T-helper 22 cell (primary cell): ENCODE results near the gene HEXIM2.

Experiments used
- DNase-seq: peaks from one replicate; pipeline ENCODE4 v3.0.0-alpha.2; 2020; ENCODE audit warnings: low read depth

Gene HEXIM2

DNA sequence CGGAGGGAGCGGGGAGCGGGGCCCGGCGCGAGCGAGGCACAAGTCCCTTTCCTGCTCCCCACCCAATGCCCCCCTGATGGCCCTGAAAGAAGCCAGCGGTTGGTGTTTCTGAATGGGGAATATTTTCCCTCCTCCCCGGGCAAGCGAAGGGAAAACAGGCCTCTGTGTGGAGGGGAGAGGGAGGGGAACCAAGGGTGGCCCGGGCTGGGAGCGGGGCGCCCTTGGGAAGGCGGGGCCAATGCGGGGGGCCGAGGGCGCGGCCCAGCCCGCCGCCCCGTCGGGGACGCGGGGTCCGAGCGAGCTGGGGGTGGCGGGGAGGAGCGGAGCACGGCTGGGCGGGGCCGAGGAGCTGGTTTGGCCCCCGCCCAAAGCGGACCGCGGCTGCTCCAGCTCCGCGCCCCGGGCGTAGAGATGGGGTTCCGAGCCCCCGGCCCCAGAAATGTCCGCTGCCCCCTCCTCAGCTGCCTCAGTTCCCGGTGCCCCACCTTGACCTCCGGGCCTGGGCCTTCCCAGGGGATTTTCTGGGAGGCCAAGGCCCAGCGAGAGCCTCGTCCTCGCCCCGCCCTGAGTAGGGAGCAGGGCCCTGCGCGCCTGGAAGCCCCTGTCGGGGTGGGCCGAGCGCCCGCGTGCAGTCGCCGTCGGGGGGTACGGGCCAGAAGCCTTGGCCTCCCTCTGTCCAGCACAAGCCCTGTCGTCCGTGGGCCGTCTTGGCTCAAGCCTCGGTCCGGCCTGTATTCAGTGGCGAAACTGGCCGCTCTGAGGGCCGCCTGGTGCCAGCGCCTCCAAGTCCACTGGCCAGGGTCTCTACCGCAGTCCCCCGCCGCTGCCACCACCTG is 17.3 kb upstream of the HEXIM2 start:
- no peak for DNase-seq

DNA sequence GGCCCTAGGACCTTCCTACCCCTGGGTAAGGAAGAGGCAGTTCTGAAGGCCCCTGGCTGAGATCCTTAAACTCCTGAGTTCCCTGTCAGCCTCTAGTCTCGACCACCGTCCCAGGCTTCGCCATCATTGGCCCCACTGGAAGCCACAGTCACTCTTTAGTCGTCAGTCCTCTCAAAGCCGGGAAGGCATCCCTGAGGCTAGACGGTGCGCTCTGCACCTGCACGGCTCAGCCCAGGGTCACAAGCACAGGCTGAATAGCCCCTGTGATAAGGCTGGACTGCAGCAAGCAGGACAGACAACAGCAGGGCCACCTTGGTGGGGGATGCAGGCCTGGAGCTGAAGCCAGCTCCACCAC is 16.7 kb upstream of the HEXIM2 start:
- DNase-seq = no peak

DNA sequence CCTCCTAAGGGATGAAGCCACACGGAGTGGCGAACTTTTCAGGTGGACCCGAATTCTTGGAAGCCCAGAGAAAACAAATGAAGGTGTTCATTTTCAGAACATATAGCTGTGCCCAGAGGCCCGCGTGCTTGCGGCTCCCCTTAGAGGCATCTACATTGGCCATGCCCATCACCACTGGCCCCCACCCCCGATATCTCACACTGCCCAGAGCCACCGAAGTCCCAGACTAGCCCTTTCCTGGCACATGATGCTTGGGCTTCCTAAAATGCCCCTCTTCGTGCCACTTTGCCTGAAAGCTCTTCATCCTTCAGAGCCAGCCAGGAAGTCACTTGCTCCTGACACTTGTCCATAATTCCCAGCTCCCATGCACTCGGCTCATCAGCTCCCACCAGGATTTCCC is 15.5 kb upstream of the HEXIM2 start:
- DNase-seq = no peak

DNA sequence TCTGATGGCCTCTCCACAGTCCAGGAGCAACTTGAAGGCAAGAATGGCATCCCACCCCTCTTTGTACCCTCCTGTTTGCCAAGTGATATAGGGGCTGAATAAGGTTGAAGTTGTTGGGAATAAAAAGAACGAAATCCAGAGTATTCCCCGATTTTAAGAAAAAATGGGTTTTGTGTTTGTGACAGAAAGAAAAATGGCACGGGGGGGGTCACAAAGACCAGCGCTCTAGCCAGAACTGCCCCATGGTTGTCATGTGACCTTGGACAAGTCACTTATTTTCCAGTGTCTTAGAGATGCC is 15.1 kb upstream of the HEXIM2 start:
- DNase-seq = no peak

DNA sequence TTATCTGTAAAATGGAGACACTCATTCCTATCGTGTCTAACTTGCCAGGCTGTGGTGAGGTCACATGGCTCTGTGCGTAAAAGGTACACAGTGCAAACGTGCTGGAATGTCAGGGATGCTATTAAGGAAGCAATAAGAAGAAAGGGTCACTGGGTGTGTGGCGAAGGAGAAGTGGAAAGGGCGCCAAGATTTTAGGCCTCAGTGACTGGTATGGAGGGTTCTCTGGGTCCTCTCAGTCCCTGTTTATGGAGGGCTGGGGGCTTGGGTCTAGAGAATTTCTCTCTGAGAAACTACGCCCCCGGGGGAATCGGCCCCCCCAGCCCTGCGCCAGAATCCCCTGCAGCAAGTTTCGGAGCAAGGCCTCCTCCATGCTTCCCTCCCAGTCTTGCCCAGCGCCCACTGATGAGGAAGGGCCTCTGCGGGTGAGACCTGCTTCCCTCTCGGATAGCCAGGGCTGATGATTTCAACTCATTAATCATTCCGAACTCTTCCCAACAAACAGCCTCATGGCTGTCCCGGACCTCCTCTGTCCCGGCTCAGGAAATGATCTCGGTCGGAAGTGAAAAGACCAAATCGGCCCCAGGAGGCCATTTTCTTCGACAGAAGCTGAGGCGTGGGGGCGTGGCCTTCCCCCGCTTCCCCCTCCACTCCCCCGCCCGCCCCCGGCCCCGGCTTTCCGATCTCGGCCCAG is 14.6 kb upstream of the HEXIM2 start:
- DNase-seq = peak; percentile 46

DNA sequence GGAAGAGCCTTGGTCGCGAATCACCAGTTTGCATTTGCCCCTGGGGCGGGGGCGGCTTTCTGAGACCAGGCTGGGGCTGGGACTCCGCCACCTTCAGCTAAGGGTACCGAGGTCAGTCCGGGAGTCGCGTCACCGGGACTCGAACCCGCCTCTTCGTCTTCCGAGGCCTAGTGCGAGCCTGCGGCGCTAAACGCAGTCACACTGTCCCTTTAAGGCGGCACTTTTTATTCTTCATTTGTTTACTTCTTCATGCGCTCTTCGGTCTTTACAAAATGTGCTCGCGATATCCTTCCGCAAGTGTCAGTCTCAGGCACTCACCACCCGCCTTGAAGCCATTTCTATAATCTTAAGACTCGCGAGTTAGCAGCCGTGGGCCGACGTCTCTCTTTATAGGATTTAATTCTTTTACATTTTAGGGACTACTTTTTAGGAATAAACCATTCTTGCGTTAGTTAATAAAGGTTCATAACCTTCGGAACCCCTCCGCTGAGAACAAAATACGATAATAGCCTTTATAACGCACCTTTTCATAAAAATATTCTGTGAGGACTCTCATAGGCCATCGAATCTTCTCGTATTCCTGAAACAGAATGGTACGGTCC is 14.0 kb upstream of the HEXIM2 start:
- DNase-seq = peak; percentile 60

DNA sequence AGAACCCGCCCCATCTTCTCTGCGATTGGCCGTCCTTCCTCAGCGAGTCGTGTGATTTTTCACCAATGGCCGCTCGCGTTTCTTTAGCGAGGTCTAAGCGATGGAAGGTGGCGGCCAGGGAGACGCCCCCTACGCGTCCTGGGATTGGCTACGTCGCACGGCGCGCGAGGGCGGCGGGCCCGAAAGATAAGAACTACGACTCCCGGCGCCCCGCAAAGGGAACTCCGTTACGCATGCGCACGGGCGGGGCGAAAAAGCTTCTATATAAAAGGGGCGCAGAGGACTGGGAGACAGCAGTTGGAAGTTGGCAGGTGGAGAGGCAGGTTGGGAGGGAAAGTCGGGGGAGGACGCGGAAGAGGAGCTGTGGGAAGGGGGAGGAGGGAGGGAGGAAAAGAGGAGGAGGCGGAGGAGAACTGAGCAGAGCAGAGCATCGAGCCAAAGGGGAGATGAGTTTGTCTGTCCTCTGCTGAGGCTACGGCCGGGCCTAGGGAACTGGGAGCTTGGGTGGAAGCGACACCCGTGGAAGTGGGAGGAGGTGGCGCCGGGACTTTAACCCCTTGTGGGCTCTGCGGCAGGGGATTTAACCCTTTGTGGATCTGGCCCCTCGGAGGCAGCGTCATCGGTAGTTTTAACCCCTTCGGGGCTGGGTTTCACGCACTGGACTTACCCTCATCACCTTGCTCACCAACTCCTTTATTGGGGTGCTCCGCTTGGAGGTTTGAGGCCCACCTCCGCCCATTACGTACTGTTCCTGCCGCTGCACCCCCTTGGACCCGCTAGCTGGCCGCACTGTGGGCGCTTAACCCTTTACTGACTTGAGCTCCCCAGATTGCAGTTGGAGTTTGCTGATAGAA is 13.3 kb upstream of the HEXIM2 start, which contains the start of gene HEXIM1:
Gene HEXIM1, plus strand, starts transcription at position 293 of the 854 bp plus-strand sequence. CDS start 716 bp downstream, outside the sequence.
- peak; percentile 99 for DNase-seq

DNA sequence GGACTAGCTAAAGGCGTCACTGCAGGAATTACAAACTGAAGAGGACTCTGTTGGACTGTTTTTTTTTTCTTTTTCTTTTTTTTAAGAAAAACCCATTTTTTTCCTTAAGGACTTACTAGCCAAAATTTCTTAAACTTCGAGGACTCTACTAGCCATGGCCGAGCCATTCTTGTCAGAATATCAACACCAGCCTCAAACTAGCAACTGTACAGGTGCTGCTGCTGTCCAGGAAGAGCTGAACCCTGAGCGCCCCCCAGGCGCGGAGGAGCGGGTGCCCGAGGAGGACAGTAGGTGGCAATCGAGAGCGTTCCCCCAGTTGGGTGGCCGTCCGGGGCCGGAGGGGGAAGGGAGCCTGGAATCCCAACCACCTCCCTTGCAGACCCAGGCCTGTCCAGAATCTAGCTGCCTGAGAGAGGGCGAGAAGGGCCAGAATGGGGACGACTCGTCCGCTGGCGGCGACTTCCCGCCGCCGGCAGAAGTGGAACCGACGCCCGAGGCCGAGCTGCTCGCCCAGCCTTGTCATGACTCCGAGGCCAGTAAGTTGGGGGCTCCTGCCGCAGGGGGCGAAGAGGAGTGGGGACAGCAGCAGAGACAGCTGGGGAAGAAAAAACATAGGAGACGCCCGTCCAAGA is 12.5 kb upstream of the HEXIM2 start:
- DNase-seq = peak; percentile 55

DNA sequence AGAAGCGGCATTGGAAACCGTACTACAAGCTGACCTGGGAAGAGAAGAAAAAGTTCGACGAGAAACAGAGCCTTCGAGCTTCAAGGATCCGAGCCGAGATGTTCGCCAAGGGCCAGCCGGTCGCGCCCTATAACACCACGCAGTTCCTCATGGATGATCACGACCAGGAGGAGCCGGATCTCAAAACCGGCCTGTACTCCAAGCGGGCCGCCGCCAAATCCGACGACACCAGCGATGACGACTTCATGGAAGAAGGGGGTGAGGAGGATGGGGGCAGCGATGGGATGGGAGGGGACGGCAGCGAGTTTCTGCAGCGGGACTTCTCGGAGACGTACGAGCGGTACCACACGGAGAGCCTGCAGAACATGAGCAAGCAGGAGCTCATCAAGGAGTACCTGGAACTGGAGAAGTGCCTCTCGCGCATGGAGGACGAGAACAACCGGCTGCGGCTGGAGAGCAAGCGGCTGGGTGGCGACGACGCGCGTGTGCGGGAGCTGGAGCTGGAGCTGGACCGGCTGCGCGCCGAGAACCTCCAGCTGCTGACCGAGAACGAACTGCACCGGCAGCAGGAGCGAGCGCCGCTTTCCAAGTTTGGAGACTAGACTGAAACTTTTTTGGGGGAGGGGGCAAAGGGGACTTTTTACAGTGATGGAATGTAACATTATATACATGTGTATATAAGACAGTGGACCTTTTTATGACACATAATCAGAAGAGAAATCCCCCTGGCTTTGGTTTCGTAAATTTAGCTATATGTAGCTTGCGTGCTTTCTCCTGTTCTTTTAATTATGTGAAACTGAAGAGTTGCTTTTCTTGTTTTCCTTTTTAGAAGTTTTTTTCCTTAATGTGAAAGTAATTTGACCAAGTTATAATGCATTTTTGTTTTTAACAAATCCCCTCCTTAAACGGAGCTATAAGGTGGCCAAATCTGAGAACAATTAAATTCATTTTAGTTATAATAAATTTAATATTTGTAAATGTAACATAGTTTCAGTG is 11.7 kb upstream of the HEXIM2 start:
- no peak for DNase-seq

DNA sequence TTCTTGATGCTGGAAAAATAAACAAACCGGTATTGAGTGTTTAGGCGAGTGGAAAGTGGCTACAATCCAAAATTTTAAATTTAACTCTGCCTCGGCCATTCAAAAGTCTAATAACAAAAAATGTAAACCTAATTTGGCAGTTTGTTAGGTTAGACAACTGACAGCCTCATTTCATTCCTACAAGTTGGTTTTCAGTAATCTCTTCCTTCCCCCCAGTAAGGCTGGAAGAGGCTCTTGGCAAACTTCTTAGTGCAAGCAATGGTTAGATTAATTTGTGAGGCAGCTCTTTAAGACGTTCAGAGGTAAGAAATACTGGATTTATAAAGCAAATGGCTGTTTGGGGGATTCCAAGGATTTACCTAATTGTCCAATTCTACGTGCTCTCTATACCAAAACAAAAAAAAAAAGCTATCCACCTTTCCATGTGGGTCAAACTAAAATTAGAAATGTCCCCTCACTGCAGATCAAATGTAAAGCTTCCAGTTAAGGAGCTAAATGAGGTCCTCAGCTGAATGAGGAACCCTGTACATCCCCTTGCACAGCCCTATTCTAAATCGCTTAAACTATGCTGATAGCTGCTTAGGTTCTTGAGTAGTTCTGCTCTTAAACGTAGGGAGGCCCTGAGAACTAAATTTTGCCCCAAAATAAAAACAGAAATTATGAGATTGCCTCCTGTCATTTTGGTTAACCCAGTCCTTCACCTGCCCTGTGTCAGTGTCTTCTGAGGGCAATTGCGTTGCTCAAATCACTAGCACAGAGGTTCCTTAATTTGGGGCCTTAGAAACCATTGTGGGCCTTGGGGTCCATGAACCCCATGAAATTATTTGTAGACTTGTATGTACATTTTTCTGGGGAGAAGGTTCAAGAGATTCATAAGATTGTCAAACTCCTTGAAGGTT is 10.5 kb upstream of the HEXIM2 start:
- DNase-seq = no peak

DNA sequence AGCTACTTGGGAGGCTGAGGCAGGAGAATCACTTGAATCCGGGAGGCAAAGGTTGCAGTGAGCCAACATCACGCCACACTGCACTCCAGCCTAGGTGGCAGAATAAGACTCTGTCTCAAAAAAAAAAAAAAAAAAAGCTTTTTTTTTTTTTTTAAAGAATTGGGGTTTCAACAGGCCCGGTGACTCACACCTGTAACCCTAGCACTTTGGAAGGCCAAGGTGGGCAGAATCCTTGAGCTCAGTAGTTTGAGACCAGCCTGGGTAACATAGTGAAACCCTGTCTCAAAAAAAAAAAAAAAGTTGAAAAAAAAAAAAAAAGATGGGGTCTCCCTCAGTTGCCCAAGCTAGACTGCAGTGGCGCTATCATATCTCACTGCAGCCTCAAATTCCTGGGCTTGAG is 6.6 kb upstream of the HEXIM2 start:
- no peak for DNase-seq

DNA sequence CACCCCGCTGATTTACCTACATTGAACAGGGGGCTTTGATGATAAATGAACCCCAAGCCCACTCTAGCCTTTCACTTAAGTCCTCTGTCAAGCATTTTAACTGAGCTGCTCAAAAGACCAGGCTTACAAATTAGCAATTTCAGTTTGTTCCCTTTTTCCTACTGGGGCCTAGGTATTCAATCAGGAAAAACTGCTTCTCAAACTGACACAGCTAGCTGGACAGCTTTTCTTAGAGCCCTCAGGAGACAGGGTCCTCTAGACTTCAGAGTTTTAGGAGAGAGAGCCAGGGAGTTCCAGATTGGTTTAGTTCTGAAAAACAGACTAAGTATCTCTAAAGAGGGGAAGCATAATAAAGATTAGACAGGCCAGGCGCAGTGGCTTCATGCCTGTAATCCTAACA is 6.2 kb upstream of the HEXIM2 start:
- DNase-seq = no peak

DNA sequence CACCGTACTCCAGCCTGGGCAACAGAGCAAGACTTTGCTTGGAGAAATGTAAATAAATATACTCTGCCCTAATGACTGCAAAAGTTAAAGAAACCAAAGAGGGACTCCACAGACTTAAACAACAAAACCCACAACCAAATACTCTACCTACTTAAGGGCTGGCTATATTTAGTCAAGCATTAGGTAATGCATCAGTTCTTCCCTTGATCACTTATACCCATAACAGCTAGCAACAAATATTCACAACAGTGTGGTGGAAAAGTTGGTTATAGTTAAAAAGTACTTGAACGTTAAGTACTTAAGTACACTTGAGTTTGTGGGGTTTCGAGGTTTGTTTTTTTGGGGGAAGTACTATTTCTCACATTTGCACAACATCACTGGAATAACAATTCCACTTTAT is 5.4 kb upstream of the HEXIM2 start:
- DNase-seq = no peak

DNA sequence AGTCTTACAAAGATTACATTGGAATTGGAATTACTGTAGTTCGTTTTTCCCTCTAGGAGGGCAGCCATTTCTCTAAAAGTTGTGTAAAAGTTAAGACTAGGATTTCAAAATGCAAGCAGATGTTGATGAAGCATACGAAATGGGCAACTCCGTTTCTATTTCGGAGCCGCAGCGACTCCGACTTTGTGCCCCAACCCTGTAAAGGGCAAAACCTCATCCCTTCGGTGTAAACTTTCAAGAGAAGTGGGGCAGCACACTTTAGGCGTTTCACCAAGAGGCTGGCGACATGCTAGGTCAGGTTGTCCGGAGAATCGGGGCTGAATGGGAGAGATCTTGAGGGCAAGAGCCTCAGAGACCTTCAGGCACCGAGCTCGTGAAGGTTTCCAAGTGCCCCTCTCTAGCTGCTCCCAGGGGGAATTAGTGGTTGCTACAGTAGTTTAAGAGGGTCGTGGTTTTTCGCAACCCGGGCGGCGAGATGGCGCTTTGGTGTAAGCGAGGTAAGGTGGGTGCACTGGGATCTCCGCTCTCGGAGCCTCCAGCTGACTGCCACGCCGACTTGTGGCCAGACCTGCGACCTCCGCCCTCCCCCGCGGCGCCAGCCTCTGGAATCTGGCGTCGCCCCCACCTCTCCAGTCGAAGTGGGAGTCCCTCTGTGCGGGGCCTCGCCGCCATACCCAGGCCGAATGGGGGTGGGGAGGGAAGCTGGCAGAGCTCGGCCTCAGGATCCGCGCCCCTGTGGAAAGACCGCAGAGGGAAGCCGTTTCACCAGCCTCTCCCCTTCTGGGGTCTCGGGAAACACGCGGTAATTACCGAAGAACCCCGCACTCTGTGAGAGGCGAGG is 1.0 kb upstream of the HEXIM2 start:
- DNase-seq = peak; percentile 44

DNA sequence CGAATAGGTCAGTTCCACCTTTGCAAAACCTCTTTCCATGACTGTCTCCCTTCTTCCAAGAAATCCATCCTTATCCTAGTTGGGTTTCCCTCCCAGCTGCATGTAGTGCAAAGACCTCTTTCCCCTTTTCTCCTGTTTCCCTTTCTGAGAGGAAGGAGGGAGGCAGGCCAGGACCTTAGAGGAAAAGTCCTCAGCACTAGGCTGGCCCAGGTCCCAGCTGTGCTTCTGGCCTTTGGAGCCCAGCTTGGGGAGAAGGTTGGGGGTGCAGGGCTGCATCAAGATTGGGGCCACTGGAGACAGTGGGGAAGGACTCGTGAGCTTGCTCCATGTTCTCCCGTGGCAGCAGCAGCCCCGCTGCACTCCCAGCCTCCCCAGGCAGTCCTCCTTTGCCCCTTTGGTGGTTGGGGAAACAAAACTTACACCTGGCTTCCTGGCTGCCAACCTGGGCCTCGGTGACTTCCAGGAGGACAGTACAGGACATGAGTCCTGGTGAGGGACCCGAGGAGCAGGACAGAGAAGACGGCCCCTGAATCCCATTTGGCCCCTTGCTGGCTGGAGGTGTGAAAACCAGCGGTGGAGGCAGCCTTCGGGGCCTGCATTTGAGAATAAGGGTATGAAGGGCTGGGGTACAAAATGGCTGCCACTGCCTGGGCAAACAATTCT is 481 bp downstream of the HEXIM2 start:
- no peak for DNase-seq

DNA sequence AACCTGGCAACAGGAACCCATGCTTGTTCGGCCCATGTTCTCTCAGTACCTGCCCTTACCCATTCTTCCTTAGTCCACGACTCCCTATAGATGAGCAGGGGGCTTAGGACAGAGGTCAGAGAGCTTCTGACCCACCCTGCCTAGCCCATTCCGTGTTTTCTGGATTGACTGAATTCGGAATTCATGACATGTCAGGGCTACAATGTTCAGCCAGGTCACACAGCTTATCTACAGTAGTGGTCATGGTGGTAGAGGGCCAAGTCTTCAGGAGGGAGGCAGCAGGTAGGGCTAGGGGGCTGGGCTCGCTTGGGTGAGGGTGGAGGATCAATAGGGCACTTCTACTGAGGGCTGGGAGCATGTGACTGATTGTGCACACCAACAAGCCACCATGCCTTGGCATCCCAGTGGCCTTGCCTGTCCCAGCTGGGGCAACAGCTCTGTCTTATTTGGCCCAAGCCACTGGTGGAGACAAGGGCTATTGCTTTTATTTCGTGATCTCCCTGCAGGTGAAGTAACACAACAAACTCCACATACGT is 3.1 kb downstream of the HEXIM2 start:
- no peak for DNase-seq

DNA sequence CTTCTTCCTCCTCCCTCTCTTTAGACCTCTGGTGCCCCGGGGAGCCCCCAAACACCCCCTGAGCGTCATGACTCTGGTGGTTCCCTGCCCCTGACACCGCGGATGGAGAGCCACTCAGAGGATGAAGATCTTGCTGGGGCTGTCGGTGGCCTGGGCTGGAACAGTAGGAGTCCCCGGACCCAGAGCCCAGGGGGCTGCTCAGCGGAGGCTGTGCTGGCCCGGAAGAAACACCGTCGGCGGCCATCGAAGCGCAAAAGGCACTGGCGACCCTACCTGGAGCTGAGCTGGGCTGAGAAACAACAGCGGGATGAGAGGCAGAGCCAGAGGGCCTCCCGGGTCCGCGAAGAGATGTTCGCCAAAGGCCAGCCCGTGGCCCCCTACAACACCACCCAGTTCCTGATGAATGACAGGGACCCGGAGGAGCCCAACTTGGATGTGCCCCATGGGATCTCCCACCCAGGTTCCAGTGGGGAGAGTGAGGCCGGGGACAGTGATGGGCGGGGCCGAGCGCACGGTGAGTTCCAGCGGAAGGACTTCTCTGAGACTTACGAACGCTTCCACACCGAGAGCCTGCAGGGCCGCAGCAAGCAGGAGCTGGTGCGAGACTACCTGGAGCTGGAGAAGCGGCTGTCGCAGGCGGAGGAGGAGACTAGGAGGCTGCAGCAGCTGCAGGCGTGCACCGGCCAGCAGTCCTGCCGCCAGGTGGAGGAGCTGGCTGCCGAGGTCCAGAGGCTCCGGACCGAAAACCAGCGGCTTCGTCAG is 7.5 kb downstream of the HEXIM2 start:
- no peak for DNase-seq
